Keratinocyte (primary cell): ENCODE data around the gene FAM209B. TPM values are rescaled to one million over a fixed set of nuclear protein-coding genes. Genes with fewer than 3 reads are reported as not detected.

Experiments used
- DNase-seq: peaks from one replicate; pipeline ENCODE4 v3.0.0-alpha.2; 2011; ENCODE audit warnings: low read depth, missing footprints, low spot score
- FAIRE-seq: peaks from 2 replicates; lab custom pipeline; 2011; peaks lifted over from hg19 to GRCh38; lab: Jason Lieb, UNC
- H2AFZ ChIP-seq: 2 replicates; pipeline ENCODE4 v1.6.0; 2012; ENCODE audit warnings: low read length, control low read depth, inconsistent platforms; ENCODE audit not compliant: control insufficient read depth
- H3K27ac ChIP-seq: 2 replicates; pipeline ENCODE4 v1.5.1; 2011; ENCODE audit warnings: low read length; ENCODE audit not compliant: control insufficient read depth, insufficient read depth
- H3K27me3 ChIP-seq: 3 replicates; pipeline ENCODE4 v1.6.0; 2011; ENCODE audit warnings: low read length; ENCODE audit not compliant: control insufficient read depth, insufficient read depth; ENCODE audit errors: extremely low read depth
- H3K36me3 ChIP-seq, 2 experiments: 2 replicates in 1 of 2; 3 replicates in 1 of 2; pipeline ENCODE4 v1.5.1; 2011; ENCODE audit warnings: low read length in 2 of 2, mild to moderate bottlenecking in 1 of 2; ENCODE audit not compliant: control insufficient read depth in 2 of 2, insufficient read depth in 2 of 2; ENCODE audit errors: extremely low read depth in 1 of 2
- H3K4me1 ChIP-seq: 3 replicates; pipeline ENCODE4 v1.5.1; 2011; ENCODE audit warnings: low read length; ENCODE audit not compliant: control insufficient read depth, insufficient read depth; ENCODE audit errors: extremely low read depth
- H3K4me2 ChIP-seq: 3 replicates; pipeline ENCODE4 v1.6.0; 2011; ENCODE audit warnings: low read depth, low read length; ENCODE audit not compliant: control insufficient read depth, insufficient read depth; ENCODE audit errors: extremely low read depth
- H3K4me3 ChIP-seq, 3 experiments: fragments of 200-600 bp in 1 of 3; sonication (generic) in 1 of 3; 2 replicates in 2 of 3; 3 replicates in 1 of 3; pipeline ENCODE4 v1.5.1; 2011 to 2016; ENCODE audit warnings: low read length in 3 of 3, mild to moderate bottlenecking in 3 of 3, control low read depth in 2 of 3, inconsistent platforms in 1 of 3, low read depth in 1 of 3, mixed read lengths in 1 of 3, mixed run types in 1 of 3, moderate library complexity in 1 of 3; ENCODE audit not compliant: control insufficient read depth in 2 of 3, insufficient read depth in 2 of 3; ENCODE audit errors: extremely low read depth in 1 of 3
- H3K79me2 ChIP-seq: 2 replicates; pipeline ENCODE4 v1.6.0; 2012; ENCODE audit warnings: low read length; ENCODE audit not compliant: control insufficient read depth, insufficient read depth
- H3K9ac ChIP-seq: 3 replicates; pipeline ENCODE4 v1.6.0; 2011; ENCODE audit warnings: low read length; ENCODE audit not compliant: control insufficient read depth, insufficient read depth; ENCODE audit errors: extremely low read depth
- H3K9me1 ChIP-seq: 3 replicates; pipeline ENCODE4 v1.6.0; 2011; ENCODE audit warnings: low read length; ENCODE audit not compliant: control insufficient read depth, insufficient read depth; ENCODE audit errors: extremely low read depth
- H3K9me3 ChIP-seq: 2 replicates; pipeline ENCODE4 v1.5.1; 2012; ENCODE audit warnings: low read depth, low read length; ENCODE audit not compliant: control insufficient read depth
- H4K20me1 ChIP-seq: 3 replicates; pipeline ENCODE4 v1.6.0; 2011; ENCODE audit warnings: low read length; ENCODE audit not compliant: control insufficient read depth, insufficient read depth; ENCODE audit errors: extremely low read depth
- CTCF ChIP-seq, 3 experiments: IDR thresholded peaks in 1 of 3; conservative IDR thresholded peaks in 1 of 3; optimal IDR thresholded peaks in 1 of 3; 2 replicates in 2 of 3; 3 replicates in 1 of 3; pipeline versions ENCODE3 to v1.5.1; 2011; ENCODE audit warnings: low read length in 3 of 3, mild to moderate bottlenecking in 3 of 3, moderate library complexity in 2 of 3, control low read depth in 1 of 3, inconsistent platforms in 1 of 3; ENCODE audit not compliant: insufficient read depth in 2 of 3; ENCODE audit errors: extremely low read depth in 1 of 3
- EZH2 ChIP-seq: IDR thresholded peaks from one replicate; pipeline ENCODE4 v1.6.1; 2012; ENCODE audit warnings: inconsistent platforms, mild to moderate bottlenecking, low read length, moderate library complexity
- dilution Hi-C: fragments of 300-500 bp; cut with MboI; formaldehyde crosslinking; loops from one replicate; pipeline ENCODE4 v1.7.0; 2020; ENCODE audit warnings: low sequenced_read_pairs; ENCODE audit not compliant: extremely low pct_ligation_motif_present
- polyA plus RNA-seq, 5 experiments: library from polyadenylated mRNA; depleted of rRNA in 3 of 5; stranded (reverse) in 3 of 5; stranded (forward) in 1 of 5; unstranded in 1 of 5; fragments of >200 nt; gene quantifications; 1 replicate in 1 of 5; 2 replicates in 3 of 5; 3 replicates in 1 of 5; pipeline versions ENCODE4 v1.2.1 to v1.2.3, GENCODE V29; 2011 to 2012; ENCODE audit warnings: missing spikeins in 2 of 5, low read depth in 1 of 5, low replicate concordance in 1 of 5

FAM209B gene
- polyA plus RNA-seq, 1 donor (not counting 4 experiments of a cell fraction or from before 2014, with no cell fraction given), result 0.38 TPM

- no peaks in the 10 kb centered on the region for H3K9me1 ChIP-seq
- H3K4me3 ChIP-seq, result no peak overlapping the region
- H2AFZ ChIP-seq, result no peak overlapping the region
- no peak for DNase-seq
- H3K27me3 ChIP-seq, result no peaks in the 10 kb centered on the region
- TF ChIP-seq EZH2 (no peak), CTCF (optimal IDR thresholded peaks at IDR 0.05 in 1 of 3, IDR thresholded peaks at IDR 0.05 in 1 of 3, conservative IDR thresholded peaks at IDR 0.05 in 1 of 3; ENCODE audit: extremely low read depth in 1 of 3, insufficient read depth in 2 of 3, low read length in 3 of 3) (no peak)
- no peaks in the 10 kb centered on the region for H3K79me2 ChIP-seq
- no peaks in the 10 kb centered on the region for H3K36me3 ChIP-seq
- no peak for FAIRE-seq
- no peak overlapping the region for H3K27ac ChIP-seq
- no peaks in the 10 kb centered on the region for H3K9me3 ChIP-seq
- H3K4me2 ChIP-seq, result no peak overlapping the region
- H3K4me1 ChIP-seq, result peaks cover 9% of the 10 kb centered on the region
- no peaks in the 10 kb centered on the region for H4K20me1 ChIP-seq
- dilution Hi-C loops, result no loop called here
- no peak overlapping the region for H3K9ac ChIP-seq
Measured at GRCh38 chr20:56551571-56551970, 18.5 kb downstream of the FAM209B start.

- Histone ChIP-seq H3K4me1 (peaks cover 9% of the 10 kb centered on the region), H2AFZ (no peak overlapping the region), H3K27ac (no peak overlapping the region), H3K36me3 (no peaks in the 10 kb centered on the region), H3K4me3 (no peak overlapping the region), H3K4me2 (no peak overlapping the region), H3K79me2 (no peaks in the 10 kb centered on the region), H3K9me3 (no peaks in the 10 kb centered on the region), H4K20me1 (no peaks in the 10 kb centered on the region), H3K27me3 (no peaks in the 10 kb centered on the region), H3K9ac (no peak overlapping the region), H3K9me1 (no peaks in the 10 kb centered on the region)
- FAIRE-seq, result no peak
- dilution Hi-C loops, result no loop called here
- DNase-seq, result no peak
- TF ChIP-seq EZH2, result no peak
- no peak for TF ChIP-seq CTCF (optimal IDR thresholded peaks at IDR 0.05 in 1 of 3, IDR thresholded peaks at IDR 0.05 in 1 of 3, conservative IDR thresholded peaks at IDR 0.05 in 1 of 3; ENCODE audit: extremely low read depth in 1 of 3, insufficient read depth in 2 of 3, low read length in 3 of 3)
Measured at GRCh38 chr20:56552911-56553629, 20.0 kb downstream of the FAM209B start.
